Gastroesophageal sphincter (tissue), 4 donors: ENCODE data around the gene SENP3. TPM values are rescaled to one million over a fixed set of nuclear protein-coding genes. Genes with fewer than 3 reads are reported as not detected.

Source experiments
- ATAC-seq: fragments of 150-250 bp; one replicate; pipeline ENCODE4 v1.9.1; 2016; ENCODE audit warnings: mild to moderate bottlenecking, moderate library complexity
- H3K27ac ChIP-seq, 4 donors: fragments of 200-600 bp; sonication (generic) in 3 of 4; 1 replicate in 3 of 4; 2 replicates in 1 of 4; pipeline ENCODE4 v1.5.1; 2016 to 2019
- H3K27me3 ChIP-seq: fragments of 200-600 bp; sonication (generic); one replicate; pipeline ENCODE4 v1.5.1; 2019
- H3K36me3 ChIP-seq, 2 donors: fragments of 200-600 bp; sonication (generic); one replicate each; pipeline ENCODE4 v1.5.1; 2019; ENCODE audit warnings: control low read depth in 1 of 2
- H3K4me1 ChIP-seq, 3 donors: fragments of 200-600 bp; sonication (generic); 1 replicate in 2 of 3; 2 replicates in 1 of 3; pipeline ENCODE4 v1.5.1; 2016 to 2019; ENCODE audit warnings: control low read depth in 2 of 3
- H3K4me3 ChIP-seq, 2 donors: fragments of 200-600 bp; sonication (generic); one replicate each; pipeline ENCODE4 v1.5.1; 2019; ENCODE audit warnings: mild to moderate bottlenecking in 1 of 2, moderate library complexity in 1 of 2
- H3K9me3 ChIP-seq, 3 donors: fragments of 200-600 bp; sonication (generic); one replicate each; pipeline ENCODE4 v1.5.1; 2017 to 2019; ENCODE audit warnings: control low read depth in 2 of 3
- EP300 ChIP-seq: sonication (generic); formaldehyde crosslinking; IDR thresholded peaks from one replicate; pipeline ENCODE4 v1.6.1; 2017; ENCODE audit warnings: antibody characterized with exemption, mild to moderate bottlenecking
- POLR2A ChIP-seq, 2 donors: fragments of 450-650 bp; IDR thresholded peaks; one replicate each; pipeline ENCODE4 v1.6.1; 2017; ENCODE audit warnings: antibody characterized with exemption in 2 of 2, mild to moderate bottlenecking in 2 of 2, moderate library complexity in 1 of 2
- POLR2AphosphoS5 ChIP-seq: sonication (generic); formaldehyde crosslinking; IDR thresholded peaks from one replicate; pipeline ENCODE4 v1.6.1; 2017; ENCODE audit warnings: antibody characterized with exemption
- WGBS, 2 donors: methylation state at CpG; one replicate each; pipeline ENCODE4 v1.1.5; 2018; ENCODE audit warnings: low coverage in 1 of 2; 5-methylcytosine and 5-hydroxymethylcytosine counted together
- small RNA-seq, 4 donors: library from RNA; depleted of rRNA; stranded (forward); fragments of <200 nt; gene quantifications; one replicate each; pipeline ENCODE3, GENCODE V24; 2016
- total RNA-seq, 4 donors: library from RNA; depleted of rRNA; stranded (reverse); fragments of >200 nt; gene quantifications; one replicate each; pipeline ENCODE4 v1.1.0, GENCODE V29; 2016
- TF ChIP-seq, protein P1 (sequence below), 4 experiments: fragments of 200-600 bp in 2 of 4; fragments of 450-650 bp in 2 of 4; sonication (generic) in 1 of 4; IDR thresholded peaks; one replicate each; pipeline ENCODE4 v1.5.1; 2017 to 2019; ENCODE audit warnings: antibody characterized with exemption in 4 of 4, mild to moderate bottlenecking in 2 of 4, moderate library complexity in 2 of 4

Gene SENP3
- total RNA-seq, 4 donors from 2014 or later = 68.3 to 94.7 (median 79.6) TPM

DNA sequence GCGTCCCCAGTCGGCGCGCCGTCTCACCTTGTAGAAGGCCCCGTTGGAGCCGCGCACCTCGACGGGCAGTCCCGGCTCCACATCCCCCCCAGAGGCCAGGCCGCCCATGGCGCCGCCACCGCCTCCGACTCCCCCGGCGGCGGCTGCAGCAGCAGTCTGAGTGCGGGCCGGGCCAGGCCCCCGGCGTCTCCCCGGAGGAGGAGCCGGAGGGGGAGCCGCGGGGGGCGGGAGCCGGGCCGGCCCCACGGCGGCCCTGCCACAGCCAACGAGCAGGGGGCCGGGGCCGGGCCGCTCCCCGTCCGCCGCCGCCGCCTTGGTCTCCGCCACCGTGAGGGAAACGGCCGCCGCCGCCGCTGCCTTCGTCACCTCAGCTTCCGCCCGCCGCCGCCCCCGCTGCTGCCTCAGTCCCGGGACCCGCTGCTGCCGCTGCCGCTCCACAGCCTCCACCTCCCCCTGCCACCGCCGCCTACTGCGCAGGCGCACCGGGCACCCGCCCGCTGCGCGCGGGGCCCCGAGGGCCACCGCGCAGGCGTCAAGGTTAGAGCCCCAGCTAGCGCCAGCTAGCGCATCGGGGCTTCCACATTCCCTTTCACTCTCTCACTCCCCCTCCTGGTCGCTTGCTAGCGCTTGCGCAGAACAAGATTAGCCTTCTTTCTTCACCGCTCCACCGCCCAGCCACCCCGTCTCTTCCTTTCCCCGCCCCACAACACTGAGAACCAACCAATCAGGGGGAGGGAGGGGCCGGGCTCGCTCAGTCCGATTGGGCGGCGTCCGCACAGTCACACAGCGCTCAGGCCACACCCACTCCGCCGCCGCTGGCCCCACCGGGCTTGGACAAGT is 52.9 kb downstream of the SENP3 start, which contains the start of gene FXR2:
Gene FXR2 (minus strand): TSS at position 473 of the 840 bp plus-strand sequence. CDS start 365 bp downstream, at position 108.
- Histone ChIP-seq H3K4me1 (peaks cover 0 to 48% (median 17%) of the 10 kb centered on the region in 3 donors), H3K9me3 (no peaks in the 10 kb centered on the region), H3K27me3 (no peaks in the 10 kb centered on the region), H3K4me3 (peak within 1 kb of the TSS; percentile 47 to 88), H3K27ac (peak within 1 kb of the TSS; percentile 86 to 98 (median 95)), H3K36me3 (peaks cover 0 to 3% of the 10 kb centered on the region in 2 donors)
- peak; percentile 97 for ATAC-seq
- 0% methylated on average over 5 to 23 of the region's 93 CpGs for WGBS, 2 donors
- TF ChIP-seq EP300 (no peak), POLR2A (IDR thresholded peaks at IDR 0.05) (peak; percentile 85 to 86), POLR2AphosphoS5 (peak; percentile 67)
- TF ChIP-seq, protein P1, sequence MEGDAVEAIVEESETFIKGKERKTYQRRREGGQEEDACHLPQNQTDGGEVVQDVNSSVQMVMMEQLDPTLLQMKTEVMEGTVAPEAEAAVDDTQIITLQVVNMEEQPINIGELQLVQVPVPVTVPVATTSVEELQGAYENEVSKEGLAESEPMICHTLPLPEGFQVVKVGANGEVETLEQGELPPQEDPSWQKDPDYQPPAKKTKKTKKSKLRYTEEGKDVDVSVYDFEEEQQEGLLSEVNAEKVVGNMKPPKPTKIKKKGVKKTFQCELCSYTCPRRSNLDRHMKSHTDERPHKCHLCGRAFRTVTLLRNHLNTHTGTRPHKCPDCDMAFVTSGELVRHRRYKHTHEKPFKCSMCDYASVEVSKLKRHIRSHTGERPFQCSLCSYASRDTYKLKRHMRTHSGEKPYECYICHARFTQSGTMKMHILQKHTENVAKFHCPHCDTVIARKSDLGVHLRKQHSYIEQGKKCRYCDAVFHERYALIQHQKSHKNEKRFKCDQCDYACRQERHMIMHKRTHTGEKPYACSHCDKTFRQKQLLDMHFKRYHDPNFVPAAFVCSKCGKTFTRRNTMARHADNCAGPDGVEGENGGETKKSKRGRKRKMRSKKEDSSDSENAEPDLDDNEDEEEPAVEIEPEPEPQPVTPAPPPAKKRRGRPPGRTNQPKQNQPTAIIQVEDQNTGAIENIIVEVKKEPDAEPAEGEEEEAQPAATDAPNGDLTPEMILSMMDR (IDR thresholded peaks at IDR 0.05) = peak in 3 of 4 experiments; percentile 64 to 68 (median 67)

GRCh38 chr17:7615265-7615747 is 53.6 kb downstream of the SENP3 start:
- ATAC-seq = no peak
- H3K27ac ChIP-seq = peak overlapping the region; percentile 86 to 98 (median 92)
- H3K27me3 ChIP-seq = no peaks in the 10 kb centered on the region
- peaks cover 0 to 43% (median 17%) of the 10 kb centered on the region in 3 donors for H3K4me1 ChIP-seq
- peaks cover 0 to 3% of the 10 kb centered on the region in 2 donors for H3K36me3 ChIP-seq
- no peaks in the 10 kb centered on the region for H3K9me3 ChIP-seq
- TF ChIP-seq EP300 (no peak), POLR2AphosphoS5 (peak; percentile 23), POLR2A (IDR thresholded peaks at IDR 0.05) (no peak)
- peak overlapping the region; percentile 28 to 88 for H3K4me3 ChIP-seq
- 1 to 3% methylated on average over 7 to 17 of the region's 28 CpGs for WGBS, 2 donors

- no peak overlapping the region for H3K4me3 ChIP-seq
- H3K4me1 ChIP-seq = peaks cover 0 to 10% (median 2%) of the 10 kb centered on the region in 3 donors
- no peaks in the 10 kb centered on the region for H3K27me3 ChIP-seq
- 87 to 90% methylated on average over 2 to 4 of the region's 5 CpGs for WGBS, 2 donors
- ATAC-seq = no peak
- TF ChIP-seq POLR2AphosphoS5 (no peak), EP300 (no peak), POLR2A (IDR thresholded peaks at IDR 0.05) (no peak)
- TF ChIP-seq, protein P1 (IDR thresholded peaks at IDR 0.05) = no peak
- no peaks in the 10 kb centered on the region for H3K9me3 ChIP-seq
- H3K36me3 ChIP-seq = no peaks in the 10 kb centered on the region
- no peak overlapping the region for H3K27ac ChIP-seq
These were observed 56.9 kb downstream of the SENP3 start for GRCh38 chr17:7618608-7619007.

DNA sequence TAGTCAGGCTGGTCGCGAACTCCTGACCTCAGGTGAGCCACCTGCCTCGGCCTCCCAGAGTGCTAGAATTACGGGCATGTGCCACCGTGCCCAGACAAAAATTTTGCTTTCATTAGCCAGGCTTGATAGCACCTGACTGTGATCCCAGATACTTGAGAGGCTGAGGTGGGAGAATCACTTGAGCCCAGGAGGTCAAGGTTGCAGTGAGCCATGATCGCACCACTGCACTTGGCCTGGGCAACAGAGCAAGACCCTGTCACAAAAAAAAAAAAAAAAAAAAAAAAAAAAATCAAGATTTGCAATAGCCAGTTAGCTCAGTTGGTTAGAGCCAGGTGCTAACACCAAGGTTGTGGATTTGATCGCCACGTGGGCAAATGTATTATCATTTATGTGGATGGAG is 59.1 kb downstream of the SENP3 start:
- Histone ChIP-seq H3K4me3 (no peak overlapping the region), H3K36me3 (peaks cover 0 to 7% of the 10 kb centered on the region in 2 donors), H3K4me1 (no peaks in the 10 kb centered on the region), H3K27ac (no peak overlapping the region), H3K9me3 (no peaks in the 10 kb centered on the region), H3K27me3 (no peaks in the 10 kb centered on the region)
- 89% methylated on average over 7 of the region's 8 CpGs; no CpG with 5 or more reads in 1 of the 2 donors for WGBS, 2 donors
- TF ChIP-seq POLR2AphosphoS5 (no peak), EP300 (no peak), POLR2A (IDR thresholded peaks at IDR 0.05) (no peak)
- TF ChIP-seq, protein P1 (IDR thresholded peaks at IDR 0.05) = no peak
- ATAC-seq = no peak

Small RNAs within 50 kb of the gene (small RNA-seq; reads per million reads assigned to genes)
- gene CD68 (0 reads per million in 4 donors), gene RF00019 (0 reads per million in 4 donors), gene SNORA48 (0 reads per million in 4 donors), gene SNORD10 (0 reads per million in 4 donors)

Other genes starting within 250 kb of the SENP3 start
- 100 to 1,000 TPM in 1 of 4 donors, 10 to 100 TPM in 3; 66.9 to 104 (median 82.5) TPM for gene GPS2, start 246.6 kb upstream of the SENP3 start, total RNA-seq
- gene NEURL4, start 232.6 kb upstream of the SENP3 start, total RNA-seq = 10 to 100 TPM; 12.0 to 30.4 (median 14.9) TPM
- 1 to 10 TPM; 2.0 to 4.6 (median 3.5) TPM for gene ACAP1, start 225.4 kb upstream of the SENP3 start, total RNA-seq
- gene KCTD11, start 209.8 kb upstream of the SENP3 start, total RNA-seq = 10 to 100 TPM in 2 of 4 donors, 1 to 10 TPM in 2; 8.8 to 16.9 (median 10.3) TPM
- gene TMEM95, start 206.8 kb upstream of the SENP3 start, total RNA-seq = not detected
- gene TNK1, start 180.8 kb upstream of the SENP3 start, total RNA-seq = 1 to 10 TPM; 2.0 to 4.4 (median 3.5) TPM
- gene PLSCR3, start 167.4 kb upstream of the SENP3 start, total RNA-seq = 10 to 100 TPM; 16.8 to 38.1 (median 17.7) TPM
- gene TMEM256, start 157.8 kb upstream of the SENP3 start, total RNA-seq = 10 to 100 TPM; 31.1 to 66.6 (median 57.8) TPM
- gene NLGN2, start 154.1 kb upstream of the SENP3 start, total RNA-seq = 10 to 100 TPM in 3 of 4 donors, 1 to 10 TPM in 1; 9.9 to 28.4 (median 14.4) TPM
- not detected for gene SPEM1, start 141.6 kb upstream of the SENP3 start, total RNA-seq
- not detected for gene SPEM2, start 136.3 kb upstream of the SENP3 start, total RNA-seq
- gene SPEM3, start 133.1 kb upstream of the SENP3 start, total RNA-seq = under 1 TPM in 1 of 4 donors, not detected in 3; 0.08 TPM
- gene TMEM102, start 126.5 kb upstream of the SENP3 start, total RNA-seq = 1 to 10 TPM; 1.3 to 5.6 (median 2.4) TPM
- 1 to 10 TPM in 1 of 4 donors, under 1 TPM in 2, not detected in 1; 0.13 to 1.0 (median 0.42) TPM for gene FGF11, start 122.4 kb upstream of the SENP3 start, total RNA-seq
- gene CHRNB1, start 116.9 kb upstream of the SENP3 start, total RNA-seq = 10 to 100 TPM in 1 of 4 donors, 1 to 10 TPM in 3; 4.7 to 12.1 (median 8.1) TPM
- 100 to 1,000 TPM in 1 of 4 donors, 10 to 100 TPM in 3; 68.4 to 115 (median 80.2) TPM for gene ZBTB4, start 82.3 kb upstream of the SENP3 start, total RNA-seq
- not detected for gene SLC35G6, start 80.5 kb upstream of the SENP3 start, total RNA-seq
- gene POLR2A, start 77.6 kb upstream of the SENP3 start, total RNA-seq = 10 to 100 TPM; 41.0 to 55.3 (median 47.3) TPM
- gene TNFSF12, start 12.9 kb upstream of the SENP3 start, total RNA-seq = 100 to 1,000 TPM in 1 of 4 donors, 10 to 100 TPM in 3; 61.1 to 108 (median 84.7) TPM
- gene TNFSF13, start 3.2 kb upstream of the SENP3 start, total RNA-seq = 10 to 100 TPM; 14.5 to 47.1 (median 27.2) TPM
- gene CD68, start 17.7 kb downstream of the SENP3 start, total RNA-seq = 10 to 100 TPM in 3 of 4 donors, 1 to 10 TPM in 1; 7.9 to 83.1 (median 46.1) TPM
- 10 to 100 TPM; 38.1 to 66.5 (median 51.2) TPM for gene MPDU1, start 21.9 kb downstream of the SENP3 start, total RNA-seq
- gene SOX15, start 28.2 kb downstream of the SENP3 start, total RNA-seq = 1 to 10 TPM; 5.1 to 9.0 (median 5.9) TPM
- gene FXR2, start 53.0 kb downstream of the SENP3 start, total RNA-seq = 10 to 100 TPM; 39.3 to 54.6 (median 47.4) TPM
- 10 to 100 TPM; 50.6 to 72.3 (median 62.3) TPM for gene SAT2, start 65.9 kb downstream of the SENP3 start, total RNA-seq
- 1 to 10 TPM in 1 of 4 donors, under 1 TPM in 1, not detected in 2; 0.40 to 3.0 TPM for gene SHBG, start 68.2 kb downstream of the SENP3 start, total RNA-seq
- 1 to 10 TPM in 3 of 4 donors, under 1 TPM in 1; 0.77 to 3.6 (median 2.3) TPM for gene ATP1B2, start 89.0 kb downstream of the SENP3 start, total RNA-seq
- gene TP53, start 125.6 kb downstream of the SENP3 start, total RNA-seq = 10 to 100 TPM; 14.7 to 16.3 (median 15.6) TPM
- 1 to 10 TPM; 2.8 to 4.7 (median 3.9) TPM for gene WRAP53, start 126.6 kb downstream of the SENP3 start, total RNA-seq
- under 1 TPM in 2 of 4 donors, not detected in 2; 0.27 to 0.52 TPM for gene EFNB3, start 143.3 kb downstream of the SENP3 start, total RNA-seq
- gene DNAH2, start 155.8 kb downstream of the SENP3 start, total RNA-seq = under 1 TPM in 2 of 4 donors, not detected in 2; 0.08 to 0.31 TPM